ENCODE data around the gene SSTR4.

Gene SSTR4

GRCh38 chr20:23086931-23087411 is 51.9 kb downstream of the SSTR4 start:
- DNase-seq (ENCODE audit: low read depth in 2 of 2) = no peak

- DNase-seq (ENCODE audit: low read depth in 2 of 2) = no peak
These were observed 52.6 kb downstream of the SSTR4 start for GRCh38 chr20:23087587-23088251.
